K562 treated with DMSO at 1 percent for 4 hours (cell line): ENCODE measurements around the gene PAGE2. TPM values are rescaled to one million over a fixed set of nuclear protein-coding genes. Genes with fewer than 3 reads are reported as not detected.

Experiments used
- total RNA-seq: library from RNA; unstranded; fragments of 300-600 nt; gene quantifications from 2 replicates; pipeline ENCODE4 v1.2.3, GENCODE V29; 2022; ENCODE audit not compliant: insufficient read depth

PAGE2 gene
- 3.1 TPM in 1 of 2 replicates, not detected in the other for total RNA-seq

GRCh38 chrX:55088795-55089489 lies at the start of gene PAGE2:
Gene PAGE2 (plus strand): TSS chrX:55089018. CDS start chrX:55090021, 1,003 bp downstream.

GRCh38 chrX:55074851-55075467 lies 13.9 kb upstream of the PAGE2 start, which contains the start of gene PAGE2B:
Gene PAGE2B (plus strand): TSS chrX:55075030. CDS start chrX:55076042, 1,012 bp downstream.

Other genes with a start within 250 kb of the PAGE2 start
- 0.77 and 1.3 TPM in 2 replicates for gene TRO, start 168.2 kb upstream of the PAGE2 start, total RNA-seq
- gene PFKFB1, start 94.8 kb upstream of the PAGE2 start, total RNA-seq = not detected in 2 replicates
- gene APEX2, start 88.7 kb upstream of the PAGE2 start, total RNA-seq = 14.7 and 18.1 TPM in 2 replicates
- gene ALAS2, start 58.0 kb upstream of the PAGE2 start, total RNA-seq = 70.5 and 86.1 TPM in 2 replicates
- 26.0 and 28.6 TPM in 2 replicates for gene PAGE2B, start 14.0 kb upstream of the PAGE2 start, total RNA-seq
- gene PAGE5, start 131.3 kb downstream of the PAGE2 start, total RNA-seq = 246 and 255 TPM in 2 replicates
- not detected in 2 replicates for gene PAGE3, start 175.9 kb downstream of the PAGE2 start, total RNA-seq